NCI-H446 treated with DMSO at 0.1 percent for 48 hours (cell line): ENCODE results near the gene CREB3L4.
A peak's percentile ranks its signal among the peaks of the same experiment; 100 is the strongest.
"Not testable (repeated sequence)": the region's sequence is repeated elsewhere in the genome, so short reads cannot be mapped to it uniquely, and the experiment has no call there.

Source experiments
- DNase-seq: peaks from one replicate; lab custom pipeline; 2025; lab: John Stamatoyannopoulos, UW

CREB3L4 gene

GRCh38 chr1:153984123-153984894 is 16.6 kb downstream of the CREB3L4 start:
- DNase-seq, result no peak

GRCh38 chr1:153985341-153985912 is 17.7 kb downstream of the CREB3L4 start:
- DNase-seq, result no peak

- DNase-seq, result peak; percentile 81
These were observed 18.4 kb downstream of the CREB3L4 start, which contains the start of gene RAB13 for GRCh38 chr1:153985941-153986761. Gene RAB13 (minus strand): TSS chr1:153986339. CDS start chr1:153986236, 103 bp downstream.

GRCh38 chr1:153987621-153988020 is 19.9 kb downstream of the CREB3L4 start:
- no peak for DNase-seq

GRCh38 chr1:153990468-153991150 is 22.9 kb downstream of the CREB3L4 start, which contains the start of gene RPS27:
Gene RPS27 (plus strand): TSS chr1:153990762. CDS start chr1:153990797, 35 bp downstream.
- peak; percentile 99 for DNase-seq

GRCh38 chr1:153991151-153991630 is 23.5 kb downstream of the CREB3L4 start:
- DNase-seq, result no peak

- no peak for DNase-seq
These were observed 24.1 kb downstream of the CREB3L4 start for GRCh38 chr1:153991806-153992205.

GRCh38 chr1:153995202-153995601 is 27.5 kb downstream of the CREB3L4 start:
- DNase-seq, result no peak

GRCh38 chr1:153995640-153996039 is 27.9 kb downstream of the CREB3L4 start:
- DNase-seq, result no peak

GRCh38 chr1:153996882-153997281 is 29.2 kb downstream of the CREB3L4 start:
- DNase-seq, result not testable (repeated sequence)

- DNase-seq, result no peak
These were observed 32.7 kb downstream of the CREB3L4 start for GRCh38 chr1:154000420-154000819.

GRCh38 chr1:154006136-154006535 is 38.4 kb downstream of the CREB3L4 start:
- no peak for DNase-seq

GRCh38 chr1:154012129-154012528 is 44.4 kb downstream of the CREB3L4 start:
- no peak for DNase-seq

GRCh38 chr1:154012543-154012942 is 44.8 kb downstream of the CREB3L4 start:
- DNase-seq, result not testable (repeated sequence)

GRCh38 chr1:154014154-154014907 is 46.6 kb downstream of the CREB3L4 start:
- DNase-seq, result no peak

GRCh38 chr1:154019269-154019668 is 51.6 kb downstream of the CREB3L4 start:
- DNase-seq, result no peak

- no peak for DNase-seq
These were observed 52.2 kb downstream of the CREB3L4 start for GRCh38 chr1:154019940-154020339.
